Fibroblast of skin of scalp (primary cell): ENCODE data around the gene HSF2BP.
"Not testable (repeated sequence)": the region's sequence is repeated elsewhere in the genome, so short reads cannot be mapped to it uniquely, and the experiment has no call there.

Experiments used
- DNase-seq: peaks from one replicate; pipeline ENCODE4 v3.0.0-alpha.2; 2013

Gene HSF2BP

GRCh38 chr21:43513023-43513422 is 146.3 kb downstream of the HSF2BP start:
- DNase-seq = not testable (repeated sequence)

DNA sequence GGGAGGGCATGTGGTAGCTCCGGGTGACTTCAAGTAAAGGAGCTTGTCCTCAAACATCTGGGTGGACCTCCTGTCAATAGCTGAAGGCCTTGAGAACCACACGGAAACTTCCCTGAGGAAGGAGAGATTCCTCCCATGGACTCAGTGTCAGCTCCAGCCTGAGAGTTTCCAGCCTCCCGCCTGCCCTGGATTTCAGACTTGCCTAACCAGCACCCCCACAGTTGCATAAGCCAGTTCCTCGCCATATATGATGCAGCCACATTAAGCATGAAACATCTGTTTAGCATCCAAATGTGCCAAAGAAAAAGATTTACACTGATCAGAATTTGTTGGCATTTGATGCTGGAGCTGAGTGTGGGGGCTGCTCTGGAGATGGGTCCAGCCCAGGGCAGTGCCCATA is 148.1 kb downstream of the HSF2BP start:
- not testable (repeated sequence) for DNase-seq

DNA sequence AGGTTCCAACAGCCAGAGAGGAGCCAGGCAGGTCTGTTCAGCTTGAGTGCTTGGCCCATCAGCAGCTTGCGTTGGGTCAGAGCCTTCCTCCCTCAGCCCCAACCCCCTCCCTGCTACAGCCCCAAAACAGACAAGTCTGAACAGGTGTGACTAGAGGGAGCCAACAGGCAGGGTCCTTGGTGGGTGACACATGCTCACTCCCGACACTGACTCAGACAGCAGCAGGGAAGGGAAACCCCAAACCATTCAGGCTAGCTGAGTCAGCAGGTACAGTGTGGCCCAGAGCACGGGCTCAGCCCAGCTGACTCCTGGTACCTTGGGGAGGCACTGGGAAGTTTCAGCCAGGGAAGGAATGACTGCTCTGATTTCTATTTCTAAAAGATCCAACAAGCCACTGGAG is 148.6 kb downstream of the HSF2BP start:
- not testable (repeated sequence) for DNase-seq

GRCh38 chr21:43503892-43504291 is 155.4 kb downstream of the HSF2BP start:
- DNase-seq = not testable (repeated sequence)

DNA sequence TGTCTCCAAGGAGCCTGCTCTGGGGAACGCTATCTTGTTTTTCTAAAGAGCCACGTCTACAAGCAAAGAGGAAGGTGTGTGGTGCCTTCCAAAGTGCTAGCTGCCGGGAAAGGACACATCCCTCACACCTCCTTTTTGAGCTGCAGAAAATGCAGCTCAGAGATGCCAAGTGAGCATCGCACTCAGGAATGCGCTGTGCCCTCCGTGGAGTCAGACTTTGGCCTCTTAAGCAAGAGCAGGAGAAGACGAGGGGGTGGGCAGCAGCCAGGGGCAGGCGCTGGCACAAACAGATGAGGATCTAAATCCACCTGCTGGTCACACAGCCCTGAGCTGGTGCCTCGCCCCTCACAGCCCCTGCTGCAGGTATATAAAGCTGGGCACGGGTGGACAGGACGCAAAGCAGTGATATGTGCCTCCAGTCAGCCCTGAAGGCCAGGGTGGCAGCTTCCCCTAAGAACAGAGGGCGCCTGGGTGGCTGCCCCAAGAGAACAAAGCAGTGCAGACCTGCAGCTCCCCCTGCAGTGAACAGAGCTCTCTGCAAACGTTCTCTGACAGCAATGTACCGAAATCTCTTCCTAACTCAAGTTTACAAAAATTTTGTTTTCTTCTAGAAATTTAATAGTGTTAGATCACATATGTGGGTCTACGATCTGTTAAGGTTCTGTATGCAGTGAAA is 156.1 kb downstream of the HSF2BP start:
- not testable (repeated sequence) for DNase-seq

GRCh38 chr21:43502407-43503071 is 156.7 kb downstream of the HSF2BP start:
- DNase-seq = not testable (repeated sequence)

DNA sequence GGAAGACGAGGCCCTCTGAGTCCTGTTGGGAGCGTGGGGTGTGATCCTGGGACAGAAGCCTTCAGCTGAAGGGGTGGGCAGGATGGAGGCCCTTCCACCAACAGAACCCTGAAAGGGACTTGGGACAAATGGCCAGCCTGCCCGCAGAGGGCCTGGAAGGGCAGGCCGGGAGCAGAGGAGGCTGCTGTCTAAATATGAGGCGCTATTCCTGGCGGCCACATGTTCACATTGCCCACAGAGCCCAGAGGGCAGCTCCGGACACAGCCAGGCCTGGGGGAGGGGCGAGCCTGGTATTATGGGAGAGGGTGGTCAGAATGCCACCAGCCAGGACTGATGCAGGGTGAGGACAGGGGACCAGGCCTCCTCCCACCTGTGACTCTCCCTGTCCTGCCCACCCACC is 160.4 kb downstream of the HSF2BP start:
- DNase-seq = not testable (repeated sequence)

DNA sequence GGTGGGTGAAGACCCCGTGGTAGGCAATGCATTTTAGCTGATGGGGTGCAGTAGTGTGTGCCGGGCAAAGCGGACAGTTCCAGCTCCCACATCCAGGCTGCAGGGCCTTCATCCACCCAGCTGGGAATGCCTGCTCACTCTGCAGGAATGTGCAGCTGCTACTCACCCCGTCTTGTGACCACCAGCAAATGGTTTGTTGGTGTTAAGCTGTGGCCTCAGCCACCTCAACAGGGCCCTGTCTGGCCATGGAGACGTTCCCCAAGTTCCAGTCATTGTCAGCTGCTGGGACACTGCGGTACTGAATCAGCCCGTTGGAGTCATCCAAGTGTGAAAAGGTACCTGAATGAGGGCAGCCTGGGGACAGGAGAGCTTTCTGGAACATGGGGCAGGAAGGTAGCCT is 161.2 kb downstream of the HSF2BP start:
- DNase-seq = not testable (repeated sequence)

GRCh38 chr21:43494279-43495012 is 164.8 kb downstream of the HSF2BP start:
- not testable (repeated sequence) for DNase-seq

GRCh38 chr21:43493471-43493870 is 165.8 kb downstream of the HSF2BP start:
- not testable (repeated sequence) for DNase-seq

- DNase-seq = not testable (repeated sequence)
Observed at GRCh38 chr21:43488235-43488634, 171.1 kb downstream of the HSF2BP start.

DNA sequence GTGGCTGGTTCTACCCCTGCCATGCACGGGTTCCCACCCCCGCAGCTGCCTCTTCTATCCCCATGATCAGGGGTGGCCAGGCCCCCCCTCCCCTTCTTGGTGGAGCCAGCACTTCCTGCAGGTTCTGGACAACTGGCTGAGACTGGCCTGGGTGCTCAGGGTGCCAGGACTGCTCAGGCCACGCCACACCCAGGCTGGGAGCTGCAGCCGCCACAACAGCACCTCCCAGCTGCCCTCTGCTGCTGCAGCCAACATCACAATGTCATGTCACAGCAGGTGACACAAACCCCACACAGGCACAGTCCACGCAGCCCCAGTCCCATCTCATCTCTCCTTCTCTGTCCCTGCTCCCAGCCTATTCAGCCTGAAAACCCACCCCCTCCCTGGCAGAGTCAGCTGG is 173.2 kb downstream of the HSF2BP start:
- DNase-seq = not testable (repeated sequence)

GRCh38 chr21:43485016-43485415 is 174.3 kb downstream of the HSF2BP start:
- not testable (repeated sequence) for DNase-seq

GRCh38 chr21:43479197-43479596 is 180.1 kb downstream of the HSF2BP start:
- DNase-seq = not testable (repeated sequence)
